KOPT-K1 (cell line): ENCODE data around the gene USH2A.

Source experiments
- H3K27ac ChIP-seq: fragments of 200-600 bp; sonication (generic); 2 replicates; pipeline ENCODE4 v1.5.1; 2016; ENCODE audit warnings: antibody characterized with exemption, mild to moderate bottlenecking, low read depth, low read length; ENCODE audit not compliant: poor library complexity, severe bottlenecking
- H3K36me3 ChIP-seq: fragments of 200-600 bp; sonication (generic); 2 replicates; pipeline ENCODE4 v1.5.1; 2017; ENCODE audit warnings: antibody characterized with exemption, mild to moderate bottlenecking, low read length, moderate library complexity; ENCODE audit not compliant: insufficient read depth
- H3K9me3 ChIP-seq: fragments of 200-600 bp; sonication (generic); 2 replicates; pipeline ENCODE4 v1.5.1; 2017; ENCODE audit warnings: antibody characterized with exemption, low read length, mild to moderate bottlenecking; ENCODE audit not compliant: insufficient read depth, poor library complexity, severe bottlenecking

Gene USH2A

GRCh38 chr1:215905493-215906115, 517.6 kb downstream of the USH2A start:
- Histone ChIP-seq H3K36me3 (no peaks in the 10 kb centered on the region), H3K9me3 (no peaks in the 10 kb centered on the region), H3K27ac (no peak overlapping the region)

DNA sequence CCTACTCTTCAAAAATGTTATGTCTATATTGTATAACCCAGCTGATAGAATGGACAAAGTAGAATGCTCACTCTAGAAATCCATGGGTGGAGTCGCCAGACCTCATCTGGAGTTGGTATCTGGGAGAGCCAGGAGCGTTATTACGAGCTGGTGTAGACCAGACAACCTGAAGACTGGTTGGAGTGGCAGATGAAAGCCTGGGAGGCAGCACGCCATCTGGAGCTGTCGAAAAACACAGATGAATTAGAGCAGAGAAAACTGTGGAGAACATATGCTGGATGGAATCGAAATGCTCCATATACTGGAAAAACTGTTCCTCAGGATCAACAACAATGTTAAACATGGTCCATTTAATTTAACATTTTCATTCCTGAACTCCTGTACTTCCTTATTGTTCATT, 522.6 kb downstream of the USH2A start:
- H3K9me3 ChIP-seq = no peaks in the 10 kb centered on the region
- no peak overlapping the region for H3K27ac ChIP-seq
- no peaks in the 10 kb centered on the region for H3K36me3 ChIP-seq

GRCh38 chr1:215899901-215900300, 523.3 kb downstream of the USH2A start:
- H3K36me3 ChIP-seq = no peaks in the 10 kb centered on the region
- H3K9me3 ChIP-seq = no peaks in the 10 kb centered on the region
- no peak overlapping the region for H3K27ac ChIP-seq

GRCh38 chr1:215895893-215896292, 527.4 kb downstream of the USH2A start:
- H3K9me3 ChIP-seq = no peaks in the 10 kb centered on the region
- no peaks in the 10 kb centered on the region for H3K36me3 ChIP-seq
- H3K27ac ChIP-seq = no peak overlapping the region

- H3K36me3 ChIP-seq = no peaks in the 10 kb centered on the region
- H3K9me3 ChIP-seq = no peaks in the 10 kb centered on the region
- no peak overlapping the region for H3K27ac ChIP-seq
Observed at GRCh38 chr1:215895276-215895675, 528.0 kb downstream of the USH2A start.

DNA sequence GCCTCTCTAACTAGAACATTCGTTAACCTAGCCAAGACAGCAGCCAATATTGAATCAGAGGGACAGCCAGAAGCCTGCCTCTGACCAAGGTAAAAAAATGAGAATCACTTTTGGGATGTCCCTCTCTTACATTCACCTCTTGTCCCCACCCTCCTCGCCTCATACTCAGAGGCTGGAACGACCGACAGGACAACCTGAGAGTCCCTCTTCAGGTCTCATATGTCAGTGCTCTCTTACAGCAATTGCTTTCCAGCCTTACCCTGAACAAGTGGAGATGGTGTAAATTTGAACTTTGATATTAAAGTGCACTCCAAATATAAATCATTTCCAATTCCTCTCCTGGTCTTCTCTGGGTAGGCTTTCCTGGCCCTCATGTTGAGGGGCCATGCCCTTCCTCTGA, 528.6 kb downstream of the USH2A start:
- no peaks in the 10 kb centered on the region for H3K9me3 ChIP-seq
- no peak overlapping the region for H3K27ac ChIP-seq
- no peaks in the 10 kb centered on the region for H3K36me3 ChIP-seq

GRCh38 chr1:215891266-215892057, 531.8 kb downstream of the USH2A start:
- Histone ChIP-seq H3K36me3 (no peaks in the 10 kb centered on the region), H3K27ac (no peak overlapping the region), H3K9me3 (no peaks in the 10 kb centered on the region)

DNA sequence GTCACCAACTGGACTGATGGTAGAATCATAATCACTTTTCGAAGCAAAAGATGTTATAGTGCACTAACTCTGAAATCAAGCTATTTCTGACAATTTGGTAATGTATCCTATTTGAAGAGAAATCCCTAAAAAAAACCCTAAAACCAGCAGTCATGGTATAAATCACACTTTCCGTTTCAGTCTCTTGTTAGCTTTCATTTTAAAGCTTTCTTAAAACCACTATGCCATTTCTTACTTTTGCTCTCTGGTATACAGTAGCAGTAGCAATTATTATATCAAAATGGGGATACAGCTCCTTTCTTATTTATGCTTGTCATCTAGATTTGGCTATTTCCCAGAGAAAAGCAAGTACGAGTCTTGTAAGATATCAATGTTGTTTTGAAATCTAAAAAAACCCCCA, 532.8 kb downstream of the USH2A start:
- Histone ChIP-seq H3K36me3 (no peaks in the 10 kb centered on the region), H3K9me3 (no peaks in the 10 kb centered on the region), H3K27ac (no peak overlapping the region)

- Histone ChIP-seq H3K27ac (no peak overlapping the region), H3K9me3 (no peaks in the 10 kb centered on the region), H3K36me3 (no peaks in the 10 kb centered on the region)
Observed at GRCh38 chr1:215889871-215890270, 533.4 kb downstream of the USH2A start.

- Histone ChIP-seq H3K9me3 (no peaks in the 10 kb centered on the region), H3K27ac (no peak overlapping the region), H3K36me3 (no peaks in the 10 kb centered on the region)
Observed at GRCh38 chr1:215888159-215888558, 535.1 kb downstream of the USH2A start.

GRCh38 chr1:215887627-215888026, 535.6 kb downstream of the USH2A start:
- no peaks in the 10 kb centered on the region for H3K36me3 ChIP-seq
- H3K27ac ChIP-seq = no peak overlapping the region
- H3K9me3 ChIP-seq = no peaks in the 10 kb centered on the region

GRCh38 chr1:215883004-215883403, 540.2 kb downstream of the USH2A start:
- Histone ChIP-seq H3K36me3 (no peaks in the 10 kb centered on the region), H3K9me3 (no peaks in the 10 kb centered on the region), H3K27ac (no peak overlapping the region)

DNA sequence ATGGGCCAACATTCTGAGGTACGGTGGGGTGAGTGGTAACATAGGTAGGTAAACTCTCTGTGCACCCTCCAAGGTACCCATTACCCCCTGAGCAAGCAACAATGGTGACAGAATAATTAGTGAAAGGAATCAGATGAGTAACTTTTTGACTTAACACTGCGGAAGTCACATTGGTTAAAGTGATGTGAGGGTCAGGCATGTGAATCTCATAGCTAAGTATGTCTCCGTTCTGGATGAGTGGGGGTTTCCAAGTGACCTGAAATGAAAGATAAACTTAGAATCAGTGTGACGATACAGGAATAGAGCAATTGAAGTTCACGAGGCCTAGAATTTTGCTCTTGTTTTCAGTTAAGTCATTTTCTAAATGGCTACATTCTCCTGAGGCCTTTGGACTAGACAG, 544.4 kb downstream of the USH2A start:
- no peak overlapping the region for H3K27ac ChIP-seq
- no peaks in the 10 kb centered on the region for H3K36me3 ChIP-seq
- no peaks in the 10 kb centered on the region for H3K9me3 ChIP-seq

DNA sequence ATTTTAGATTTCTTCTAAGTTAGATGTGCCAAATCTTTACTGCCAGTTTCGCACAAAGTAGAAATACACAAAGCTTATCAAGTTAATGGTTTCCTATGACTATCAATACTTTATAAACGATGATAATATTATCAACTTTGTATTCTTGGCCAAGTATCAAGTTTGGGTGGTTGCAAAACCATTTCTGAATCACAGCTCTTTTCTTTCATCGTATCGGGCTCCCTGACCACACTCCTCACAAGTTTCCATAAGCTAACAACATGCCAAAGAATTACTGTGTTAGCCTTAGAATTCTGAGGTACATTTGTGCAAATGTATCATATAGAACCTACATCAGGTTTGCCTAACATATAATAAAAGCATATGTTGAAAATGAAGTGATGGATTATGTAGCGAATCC, 545.1 kb downstream of the USH2A start:
- no peaks in the 10 kb centered on the region for H3K9me3 ChIP-seq
- H3K27ac ChIP-seq = no peak overlapping the region
- H3K36me3 ChIP-seq = no peaks in the 10 kb centered on the region

DNA sequence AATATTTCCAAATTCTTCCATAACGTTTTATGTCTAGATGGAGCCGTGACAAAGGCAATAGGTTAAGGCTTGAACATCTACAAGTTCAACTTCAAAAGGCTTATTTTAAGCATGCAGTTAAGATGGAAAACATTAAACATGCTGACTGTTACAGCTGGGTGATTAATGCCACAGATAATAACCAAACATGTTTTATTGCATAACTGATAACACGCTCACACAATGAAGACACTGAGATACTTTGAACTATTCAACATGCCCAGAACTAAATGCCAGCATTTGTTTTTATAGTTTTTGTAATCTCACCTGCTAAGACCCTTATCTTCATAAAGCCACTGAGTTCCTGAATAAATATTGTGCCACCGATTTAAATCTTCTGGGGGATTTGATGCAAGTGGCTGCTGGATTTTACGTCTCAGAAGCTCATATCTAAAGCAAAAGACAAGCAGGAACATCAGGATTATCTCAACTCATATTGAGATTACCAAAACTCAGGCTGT, 545.7 kb downstream of the USH2A start:
- Histone ChIP-seq H3K36me3 (no peaks in the 10 kb centered on the region), H3K27ac (no peak overlapping the region), H3K9me3 (no peaks in the 10 kb centered on the region)

DNA sequence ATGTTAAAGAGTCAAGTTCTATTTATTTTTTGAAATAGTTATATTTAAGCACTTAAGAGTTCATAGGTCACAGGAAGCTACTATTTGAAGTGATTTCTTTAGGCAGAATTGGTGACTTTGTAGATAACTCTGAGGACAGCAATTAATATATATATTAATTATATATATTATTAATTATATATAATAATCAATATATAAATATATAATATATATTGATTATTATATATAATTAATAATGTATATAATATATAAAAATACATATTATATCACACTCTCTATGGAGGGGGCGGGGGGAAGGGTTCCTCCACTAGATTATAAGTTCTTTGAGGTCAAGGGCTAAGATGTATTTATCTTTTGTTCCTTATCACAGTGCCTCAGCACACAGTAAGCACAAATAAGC, 547.5 kb downstream of the USH2A start:
- no peak overlapping the region for H3K27ac ChIP-seq
- no peaks in the 10 kb centered on the region for H3K9me3 ChIP-seq
- no peaks in the 10 kb centered on the region for H3K36me3 ChIP-seq
